HCT116 (cell line): ENCODE measurements around the gene ZBTB5. TPM values are rescaled to one million over a fixed set of nuclear protein-coding genes. Genes with fewer than 3 reads are reported as not detected.

Experiments
- ATAC-seq: fragments of 200-7000 bp; cut with Tn5 transposase; 2 replicates; pipeline ENCODE4 v1.9.1; 2020; ENCODE audit warnings: mild to moderate bottlenecking, moderate library complexity
- BruUV-seq: library from RNA; stranded (reverse); fragments of 400-500 nt; replicated peaks from 2 replicates; lab custom pipeline; 2021; lab: Mats Ljungman, UMichigan
- CTCF ChIA-PET: fragments of 300-600 bp; sonication (Branson Sonifier 250); formaldehyde crosslinking; loops from one replicate; lab custom pipeline; 2021; ENCODE audit warnings: antibody characterized with exemption; lab: Charles Lee
- POLR2A ChIA-PET: fragments of 300-600, 350-600 bp; sonication (Branson Sonifier 250); formaldehyde crosslinking; loops from one replicate; lab custom pipeline; 2021; ENCODE audit warnings: antibody characterized with exemption; lab: Charles Lee
- RAD21 ChIA-PET, 2 experiments: fragments of 300-600 bp; sonication (Branson Sonifier 250); formaldehyde crosslinking; loops; one replicate each; lab custom pipeline; 2023; ENCODE audit warnings: low total read pairs in 2 of 2; ENCODE audit not compliant: uncharacterized antibody in 2 of 2, unreplicated experiment in 2 of 2, low non-redundant PET in 1 of 2; lab: Charles Lee
- DNase-seq: peaks from one replicate; pipeline ENCODE4 v3.0.0-alpha.2; 2010; ENCODE audit warnings: low read depth, low spot score
- H2AFZ ChIP-seq: fragments of 200-600 bp; shearing (Covaris generic), sonication (generic); 2 replicates; pipeline ENCODE4 v1.6.1; 2017; ENCODE audit warnings: low read depth, mixed run types, mixed read lengths, antibody characterized with exemption, low read length; ENCODE audit not compliant: poor library complexity, severe bottlenecking
- H3K27ac ChIP-seq: 2 replicates; pipeline ENCODE4 v1.5.1; 2012; ENCODE audit warnings: low read depth, low read length
- H3K27me3 ChIP-seq: fragments of 200-600 bp; sonication (generic); 2 replicates; pipeline ENCODE4 v1.6.1; 2016; ENCODE audit warnings: mixed run types, low read length, mixed read lengths; ENCODE audit not compliant: insufficient read depth
- H3K36me3 ChIP-seq, 2 experiments: fragments of 200-500 bp in 1 of 2; fragments of 200-600 bp in 1 of 2; sonication (Bioruptor generic) in 1 of 2; sonication (generic) in 1 of 2; 2 replicates each; pipeline versions ENCODE4 v1.5.1 to v1.6.1; 2014 to 2016; ENCODE audit warnings: low read length in 2 of 2, inconsistent platforms in 1 of 2, mixed read lengths in 1 of 2, mixed run types in 1 of 2; ENCODE audit not compliant: insufficient read depth in 2 of 2, control insufficient read depth in 1 of 2
- H3K4me1 ChIP-seq, 2 experiments: fragments of 200-600 bp in 1 of 2; sonication (generic) in 1 of 2; 2 replicates each; pipeline versions ENCODE4 v1.5.1 to v1.6.1; 2012 to 2017; ENCODE audit warnings: low read length in 2 of 2, inconsistent platforms in 1 of 2, mild to moderate bottlenecking in 1 of 2, mixed read lengths in 1 of 2, mixed run types in 1 of 2, moderate library complexity in 1 of 2; ENCODE audit not compliant: insufficient read depth in 2 of 2, control insufficient read depth in 1 of 2
- H3K4me2 ChIP-seq: fragments of 200-600 bp; sonication (generic); 2 replicates; pipeline ENCODE4 v1.6.1; 2017; ENCODE audit warnings: mixed run types, low read length, mixed read lengths
- H3K4me3 ChIP-seq, 2 experiments: fragments of 200-600 bp in 1 of 2; sonication (generic) in 1 of 2; replicated peaks in 1 of 2; 2 replicates each; pipeline ENCODE4 v1.5.1; 2011 to 2016; ENCODE audit warnings: low read length in 2 of 2, control low read depth in 1 of 2, low read depth in 1 of 2, mild to moderate bottlenecking in 1 of 2, mixed read lengths in 1 of 2, mixed run types in 1 of 2
- H3K79me2 ChIP-seq: fragments of 200-600 bp; sonication (generic); 2 replicates; pipeline ENCODE4 v1.6.1; 2017; ENCODE audit warnings: mild to moderate bottlenecking, mixed run types, low read length, moderate library complexity, mixed read lengths; ENCODE audit not compliant: insufficient read depth
- H3K9ac ChIP-seq: fragments of 200-600 bp; sonication (generic); 2 replicates; pipeline ENCODE4 v1.6.1; 2016; ENCODE audit warnings: low read length, mixed read lengths
- H3K9me2 ChIP-seq: fragments of 200-600 bp; sonication (generic), shearing (Covaris generic); 2 replicates; pipeline ENCODE4 v1.6.1; 2017; ENCODE audit warnings: mixed run types, mild to moderate bottlenecking, moderate library complexity; ENCODE audit not compliant: insufficient read depth
- H3K9me3 ChIP-seq, 2 experiments: fragments of 200-500 bp in 1 of 2; fragments of 200-600 bp in 1 of 2; sonication (Bioruptor generic) in 1 of 2; sonication (generic) in 1 of 2; 2 replicates each; pipeline ENCODE4 v1.6.1; 2014 to 2017; ENCODE audit warnings: low read length in 2 of 2, mixed read lengths in 2 of 2, inconsistent platforms in 1 of 2, low read depth in 1 of 2, mild to moderate bottlenecking in 1 of 2, mixed run types in 1 of 2, moderate library complexity in 1 of 2; ENCODE audit not compliant: control insufficient read depth in 1 of 2, insufficient read depth in 1 of 2
- H4K20me1 ChIP-seq: fragments of 200-600 bp; sonication (generic), shearing (Covaris generic); 2 replicates; pipeline ENCODE4 v1.6.1; 2017; ENCODE audit warnings: mixed run types, mild to moderate bottlenecking, moderate library complexity; ENCODE audit not compliant: insufficient read depth
- ELF1 ChIP-seq: IDR thresholded peaks from 2 replicates; pipeline ENCODE4 v1.6.1; 2012; ENCODE audit warnings: low read depth, borderline replicate concordance
- EZH2 ChIP-seq: fragments of 200-600 bp; sonication (generic); IDR thresholded peaks from 2 replicates; pipeline ENCODE4 v1.6.1; 2017; ENCODE audit warnings: antibody characterized with exemption, mixed run types
- EZH2phosphoT487 ChIP-seq: fragments of 200-600 bp; IDR thresholded peaks from 2 replicates; pipeline ENCODE4 v1.6.1; 2018; ENCODE audit warnings: antibody characterized with exemption, borderline replicate concordance
- POLR2A ChIP-seq: IDR thresholded peaks from 2 replicates; pipeline ENCODE4 v1.7.0; 2011; ENCODE audit warnings: borderline replicate concordance; ENCODE audit not compliant: insufficient read depth, insufficient read length; ENCODE audit errors: extremely low read depth
- POLR2AphosphoS5 ChIP-seq: IDR thresholded peaks from 2 replicates; pipeline ENCODE4 v1.6.1; 2011; ENCODE audit warnings: mild to moderate bottlenecking, low read depth, low read length, moderate library complexity
- SRF ChIP-seq: IDR thresholded peaks from 2 replicates; pipeline ENCODE4 v1.6.1; 2012; ENCODE audit warnings: low read depth
- TCF7L2 ChIP-seq: IDR thresholded peaks from 2 replicates; pipeline ENCODE4 v1.7.0; 2011; ENCODE audit warnings: borderline replicate concordance, inconsistent platforms; ENCODE audit not compliant: insufficient read depth, insufficient read length; ENCODE audit errors: extremely low read depth
- YY1 ChIP-seq: IDR thresholded peaks from 2 replicates; pipeline ENCODE4 v1.6.1; 2011; ENCODE audit warnings: low read length, low read depth, moderate library complexity, mild to moderate bottlenecking; ENCODE audit not compliant: insufficient replicate concordance; ENCODE audit errors: extremely low read depth
- ZBTB33 ChIP-seq: IDR thresholded peaks from 2 replicates; pipeline ENCODE4 v1.6.1; 2011; ENCODE audit warnings: mild to moderate bottlenecking, low read length, moderate library complexity; ENCODE audit not compliant: insufficient replicate concordance; ENCODE audit errors: extremely low read depth
- intact Hi-C: fragments of 100-400 bp; cut with micrococcal nuclease; formaldehyde crosslinking; loops from 2 replicates; pipeline ENCODE4 v1.10.0; 2022
- total RNA-seq: library from RNA; stranded (reverse); gene quantifications from one replicate; pipeline ENCODE4 v1.2.1, GENCODE V29; 2021; ENCODE audit not compliant: unreplicated experiment

ZBTB5 gene
- total RNA-seq, 1 experiment from 2014 or later = 22.3 TPM

- DNase-seq (no peak), ATAC-seq (no peak)
- RAD21 ChIA-PET = no interaction called here
- H3K9me2 ChIP-seq = no peaks in the 10 kb centered on the region
- no peak overlapping the region for H3K4me2 ChIP-seq
- no peak for TF ChIP-seq TCF7L2
- TF ChIP-seq SRF = no peak
- no peak for TF ChIP-seq EZH2phosphoT487
- no peak for TF ChIP-seq YY1
- no peak for TF ChIP-seq EZH2
- TF ChIP-seq ZBTB33 = no peak
- no peak for TF ChIP-seq POLR2AphosphoS5
- TF ChIP-seq POLR2A = no peak
- TF ChIP-seq ELF1 = no peak
- CTCF ChIA-PET = no interaction called here
- intact Hi-C loops = loop anchor here (10.0 kb wide), 1 partner anchor 521 kb away; no protein-coding TSS in a partner anchor
- H3K27me3 ChIP-seq = no peaks in the 10 kb centered on the region
- no peaks in the 10 kb centered on the region for H4K20me1 ChIP-seq
- no TSS peak for BruUV-seq
- H3K9ac ChIP-seq = no peak overlapping the region
- POLR2A ChIA-PET = no interaction called here
- H2AFZ ChIP-seq = no peak overlapping the region
- no peaks in the 10 kb centered on the region for H3K79me2 ChIP-seq
- no peaks in the 10 kb centered on the region; a peak in 1 of 4 replicates for H3K36me3 ChIP-seq
- H3K4me1 ChIP-seq = no peaks in the 10 kb centered on the region
- no peaks in the 10 kb centered on the region for H3K9me3 ChIP-seq
- no peak overlapping the region for H3K4me3 ChIP-seq
- H3K27ac ChIP-seq = no peak overlapping the region
Observed at GRCh38 chr9:37395663-37396062, 69.6 kb downstream of the ZBTB5 start.
